NCI-H2107 treated with DMSO at 0.1 percent for 48 hours (cell line): ENCODE data around the gene MYO16.

Source experiments
- DNase-seq: peaks from one replicate; lab custom pipeline; 2025; ENCODE audit not compliant: unreplicated experiment; lab: John Stamatoyannopoulos, UW

Gene MYO16

DNA sequence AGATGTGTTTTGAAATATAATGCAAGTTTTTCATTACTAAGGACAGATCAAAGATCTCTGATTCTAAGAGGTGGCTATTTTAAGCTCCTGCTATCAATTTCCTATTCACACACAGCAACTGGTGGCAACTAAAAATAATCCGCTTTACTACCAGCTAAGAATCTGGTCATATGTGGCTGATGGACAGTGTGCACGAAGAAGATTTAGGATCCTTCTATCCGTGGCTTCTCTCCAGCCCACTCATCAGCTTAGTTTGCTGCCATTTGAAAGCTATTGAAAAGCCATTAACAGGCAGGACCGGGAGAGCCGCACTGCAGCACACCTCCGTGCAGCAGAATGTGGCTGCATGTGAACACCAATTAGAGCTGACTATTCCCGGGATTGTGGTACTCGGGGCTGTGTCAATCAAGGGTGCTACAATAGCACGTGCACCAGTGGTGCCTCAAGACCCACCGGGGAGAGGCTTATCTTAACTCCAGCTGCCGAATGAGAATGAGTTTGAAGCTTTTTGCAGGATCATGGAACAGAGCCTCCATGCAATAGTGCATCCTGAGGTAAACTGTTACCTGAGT is at the start of gene MYO16:
TSS of gene MYO16 (plus strand) at position 431 of the 572 bp plus-strand sequence. CDS start 234 bp downstream, outside the sequence.
- DNase-seq = no peak

DNA sequence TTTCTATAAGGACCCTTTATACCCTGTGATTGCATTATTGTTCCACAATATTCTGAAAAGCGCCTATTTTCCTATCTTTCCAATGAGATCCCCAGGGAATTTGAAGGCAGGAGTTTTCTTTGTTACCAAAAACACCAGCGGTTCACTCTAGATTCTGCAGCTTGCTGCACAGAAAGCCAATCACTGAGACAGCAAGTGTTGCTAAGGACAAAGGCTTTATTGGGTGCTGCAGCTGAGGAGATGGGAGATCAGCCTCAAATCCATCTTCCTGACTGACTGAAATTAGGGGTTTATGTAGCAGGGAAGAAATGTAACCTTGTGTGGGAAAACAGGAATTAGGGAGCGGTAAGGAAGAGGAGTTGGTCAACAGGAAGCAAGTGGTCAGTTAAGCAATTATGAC is 42.6 kb upstream of the MYO16 start:
- no peak for DNase-seq

DNA sequence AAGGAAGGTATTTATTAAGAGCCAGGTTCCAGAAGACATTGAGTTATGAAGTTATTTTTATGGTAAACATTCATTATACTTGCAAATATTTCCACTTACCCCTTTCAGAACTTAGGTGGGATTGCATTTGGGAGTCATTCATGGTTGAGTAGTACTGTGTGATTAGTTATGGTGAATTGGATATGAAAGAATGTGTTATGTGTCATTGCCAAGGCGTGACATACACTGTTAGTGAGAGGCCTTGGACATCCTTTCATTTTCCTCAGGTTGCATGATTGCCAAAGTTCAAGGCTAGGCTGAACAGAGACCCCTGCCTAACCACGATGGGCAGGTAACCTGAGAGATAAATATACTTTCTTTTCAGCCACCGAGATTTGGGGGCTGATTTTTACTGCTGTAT is 40.9 kb upstream of the MYO16 start:
- no peak for DNase-seq

DNA sequence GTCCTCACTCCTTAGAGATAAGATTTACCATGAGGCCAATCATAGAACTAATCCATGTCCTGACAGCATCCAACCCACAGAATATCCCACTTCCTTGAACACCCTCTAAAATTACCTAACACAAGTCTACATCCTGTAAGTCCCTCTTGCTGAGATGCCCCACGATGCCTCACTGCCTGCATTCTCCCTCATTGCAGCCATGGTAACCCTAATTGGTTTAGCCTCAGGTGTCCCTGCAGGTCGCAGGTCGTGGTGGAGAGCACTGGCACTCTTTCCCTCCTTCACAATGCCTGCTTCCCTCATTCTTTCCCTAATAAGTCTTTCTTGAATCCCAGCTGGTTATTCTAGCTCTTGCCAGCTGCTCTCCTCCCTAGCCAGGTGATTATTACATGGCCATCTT is 35.3 kb upstream of the MYO16 start:
- no peak for DNase-seq

DNA sequence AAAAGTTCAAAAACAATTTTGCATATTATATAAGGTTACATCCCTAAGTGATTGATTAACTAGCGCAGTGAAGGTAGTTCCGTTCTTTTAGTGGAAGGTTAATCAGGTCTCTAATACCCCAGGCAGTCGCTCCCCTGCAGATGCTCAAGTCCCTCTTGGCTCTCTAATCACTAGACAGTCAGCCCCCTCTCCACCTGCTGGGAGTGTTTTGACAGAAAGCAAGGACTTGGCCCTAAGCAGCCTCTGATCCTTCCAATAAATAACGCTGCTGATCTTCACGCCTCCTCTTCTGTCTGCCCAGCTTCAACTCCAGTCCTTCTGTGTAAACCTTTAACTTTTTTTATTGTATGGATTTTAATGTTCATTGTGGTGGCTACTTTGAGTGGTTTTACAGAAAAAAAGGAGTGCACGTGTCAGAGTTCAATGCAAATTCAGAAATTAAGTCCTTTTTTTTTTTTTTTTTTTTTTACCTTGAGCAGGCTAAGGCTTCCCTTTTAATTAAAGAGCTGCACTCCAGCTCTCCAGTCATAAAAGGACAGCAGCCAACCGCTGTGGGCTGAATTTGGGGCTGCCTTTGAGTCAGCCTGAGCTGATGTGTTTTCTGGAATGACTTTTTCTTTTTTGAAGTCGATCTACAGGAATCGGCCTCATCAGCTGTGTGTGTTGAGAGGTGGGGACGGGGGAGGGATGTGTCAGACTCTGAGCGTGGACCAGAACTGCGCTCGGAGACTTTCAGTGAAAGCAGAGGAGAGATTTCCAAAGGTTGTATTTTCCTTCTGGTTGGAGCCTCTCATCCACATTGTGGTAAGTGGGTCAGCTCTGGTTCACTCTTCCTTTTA is 33.8 kb upstream of the MYO16 start:
- no peak for DNase-seq

DNA sequence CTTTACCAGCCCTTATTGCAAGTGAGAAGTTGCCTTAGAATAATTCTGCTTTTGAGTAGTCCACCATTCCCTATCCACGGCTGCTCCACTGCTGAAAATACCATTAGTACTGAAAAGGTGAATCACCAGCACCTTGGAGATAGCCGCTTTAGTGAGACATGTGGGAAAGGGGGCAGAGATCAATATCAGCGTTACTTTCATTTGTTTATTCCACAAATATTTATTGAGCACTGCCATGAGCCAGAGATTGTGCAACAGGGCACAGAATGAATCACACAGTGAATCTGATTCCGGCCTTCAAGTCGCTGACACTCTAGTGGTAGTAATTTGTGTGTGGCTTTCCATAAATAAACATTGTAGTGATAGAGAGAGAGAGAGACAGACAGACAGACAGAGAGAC is 31.5 kb upstream of the MYO16 start:
- DNase-seq = no peak

DNA sequence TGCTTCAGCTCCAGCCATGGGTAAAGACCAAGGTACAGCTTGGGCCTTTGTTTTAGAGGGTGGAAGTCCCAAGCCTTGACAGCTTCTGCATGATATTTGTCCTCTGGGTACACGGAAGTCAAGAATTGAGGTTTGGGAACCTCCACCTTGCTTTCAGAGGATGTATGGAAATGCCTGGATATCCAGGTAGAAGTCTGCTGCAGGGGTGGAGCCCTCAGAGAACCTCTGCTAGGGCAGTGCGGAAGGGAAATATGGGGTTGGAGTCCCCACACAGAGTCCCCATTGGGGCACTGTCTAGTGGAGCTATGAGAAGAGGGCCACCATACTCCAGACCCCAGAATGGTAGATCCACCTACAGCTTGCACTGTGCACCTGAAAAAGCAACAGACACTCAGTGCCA is 23.0 kb upstream of the MYO16 start:
- no peak for DNase-seq

DNA sequence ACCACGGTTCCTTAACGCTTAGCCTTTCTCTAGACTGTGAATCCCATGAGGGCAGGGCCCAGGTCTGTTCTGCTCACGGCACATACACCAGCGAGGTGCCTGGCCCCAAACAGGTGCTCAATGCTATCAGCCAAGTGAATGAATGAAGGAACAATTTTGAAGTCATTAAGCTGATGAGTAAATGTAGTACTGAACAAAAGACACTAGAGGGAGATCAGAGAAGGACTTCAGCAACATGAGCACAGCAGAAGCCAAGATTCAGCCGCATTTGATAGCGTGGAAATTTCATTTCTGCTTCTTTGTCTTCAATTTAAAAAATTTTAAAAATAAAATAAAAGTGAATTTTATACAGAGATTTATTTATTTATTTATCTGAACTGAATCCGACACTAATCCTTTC is 20.1 kb upstream of the MYO16 start:
- DNase-seq = no peak

DNA sequence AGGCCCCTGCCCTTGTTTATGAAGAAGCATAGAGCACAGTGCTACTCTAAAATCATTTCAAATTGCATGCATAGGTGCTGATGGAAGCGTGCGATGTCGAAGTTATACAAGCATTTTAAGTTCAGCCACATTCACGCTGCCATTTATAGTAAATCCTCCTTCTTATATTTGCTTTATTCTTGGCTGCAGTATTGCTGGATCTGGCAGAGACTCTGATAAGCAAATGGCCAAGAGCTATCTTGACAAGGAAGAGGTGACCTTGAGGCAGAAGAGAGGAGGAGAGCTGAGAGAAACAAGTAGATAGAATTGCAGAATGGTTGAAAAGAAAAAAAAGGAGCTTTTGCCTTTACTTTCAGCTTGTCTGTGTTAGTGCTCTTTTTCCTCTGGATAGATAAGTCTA is 18.9 kb upstream of the MYO16 start:
- DNase-seq = no peak

DNA sequence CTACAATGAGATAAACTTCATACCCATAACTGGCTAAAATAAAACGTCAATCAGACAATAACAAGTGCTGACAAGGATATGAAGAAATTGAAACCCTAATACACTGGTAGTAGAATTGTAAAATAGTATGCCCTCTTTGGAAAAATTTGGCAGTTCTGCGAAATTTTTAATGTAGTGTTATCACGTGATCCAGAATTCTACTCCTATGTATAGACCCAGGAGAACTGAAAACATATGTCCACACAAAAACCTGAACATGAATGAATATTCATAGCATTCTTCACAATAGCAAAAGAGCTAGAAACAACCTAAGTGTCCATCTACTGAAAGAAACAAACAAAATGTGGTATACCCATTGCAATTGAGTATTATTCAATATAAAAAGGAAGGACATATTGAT is 14.2 kb upstream of the MYO16 start:
- DNase-seq = no peak

DNA sequence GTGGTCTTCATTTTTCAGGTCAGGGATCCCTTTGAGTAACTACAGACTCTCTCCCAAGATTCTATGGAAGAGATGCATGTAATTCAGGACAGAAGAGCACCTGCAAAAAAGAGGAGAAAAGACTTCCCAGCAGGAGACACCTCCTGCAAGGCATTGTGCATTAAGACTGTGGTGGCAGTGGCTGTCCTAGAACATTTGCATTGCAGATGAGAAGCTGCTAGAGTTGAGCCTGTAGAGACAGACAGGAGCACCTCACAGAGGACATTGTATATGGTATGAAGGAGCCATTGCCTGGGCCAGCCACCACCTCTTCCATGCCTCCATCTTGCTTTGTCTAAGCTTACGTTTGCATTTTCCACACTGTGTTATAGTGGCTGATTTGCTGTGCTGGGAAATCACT is 11.2 kb upstream of the MYO16 start:
- no peak for DNase-seq

DNA sequence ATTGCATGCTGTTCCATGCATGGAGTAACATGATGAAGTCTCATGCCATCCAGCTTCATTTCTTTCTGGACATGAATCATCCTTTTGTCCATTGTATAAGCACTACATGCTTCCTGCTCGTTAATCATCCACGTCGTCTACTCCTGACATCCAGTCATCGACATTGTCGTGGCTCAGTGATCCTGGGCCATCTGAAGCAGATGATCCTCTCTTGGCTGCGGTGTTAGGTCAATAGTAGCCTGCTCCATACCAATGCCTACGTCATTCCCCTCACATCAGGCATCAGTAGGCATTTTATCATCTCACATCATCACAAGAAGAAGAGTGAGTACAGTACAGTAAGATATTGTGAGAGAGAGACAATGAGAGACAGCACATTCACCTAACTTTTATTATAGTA is 7.9 kb upstream of the MYO16 start:
- DNase-seq = no peak

DNA sequence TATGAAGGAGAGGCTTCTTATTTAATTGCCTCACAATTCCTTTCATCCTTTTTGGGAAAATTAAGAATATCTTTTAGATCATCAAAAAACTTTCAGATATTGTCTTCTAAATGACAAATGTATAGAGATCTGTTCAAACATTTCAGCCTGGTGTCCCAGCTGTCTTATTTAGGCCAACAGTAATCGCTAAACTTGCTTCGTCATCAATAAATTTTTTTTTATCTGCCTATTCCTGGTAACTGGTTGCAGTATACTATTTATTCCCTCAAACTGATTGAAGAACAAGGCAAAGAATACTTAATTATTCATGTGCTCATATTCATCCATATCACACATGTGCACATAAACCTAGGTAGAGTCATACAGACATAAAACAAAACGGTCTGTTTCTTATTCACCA is 5.3 kb upstream of the MYO16 start:
- no peak for DNase-seq

DNA sequence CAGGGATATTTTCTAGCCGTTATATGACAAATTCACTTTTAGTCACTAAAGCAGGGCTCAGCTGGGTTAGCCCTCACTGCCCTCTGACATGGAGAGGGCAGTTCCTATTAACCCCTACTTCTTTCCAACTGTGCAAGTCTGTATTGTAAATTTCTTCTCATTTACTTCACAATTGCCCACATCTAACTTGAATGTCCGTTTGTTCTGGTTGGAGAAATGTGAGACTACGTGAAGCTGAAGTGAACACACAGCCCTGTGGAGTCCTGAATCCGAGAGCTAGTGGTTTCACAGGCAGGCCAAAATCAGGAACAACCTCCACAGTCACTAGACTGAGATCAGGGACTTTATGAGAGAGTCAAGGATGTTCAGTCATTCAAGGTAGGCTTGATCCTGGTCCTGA is 4.4 kb upstream of the MYO16 start:
- DNase-seq = no peak

DNA sequence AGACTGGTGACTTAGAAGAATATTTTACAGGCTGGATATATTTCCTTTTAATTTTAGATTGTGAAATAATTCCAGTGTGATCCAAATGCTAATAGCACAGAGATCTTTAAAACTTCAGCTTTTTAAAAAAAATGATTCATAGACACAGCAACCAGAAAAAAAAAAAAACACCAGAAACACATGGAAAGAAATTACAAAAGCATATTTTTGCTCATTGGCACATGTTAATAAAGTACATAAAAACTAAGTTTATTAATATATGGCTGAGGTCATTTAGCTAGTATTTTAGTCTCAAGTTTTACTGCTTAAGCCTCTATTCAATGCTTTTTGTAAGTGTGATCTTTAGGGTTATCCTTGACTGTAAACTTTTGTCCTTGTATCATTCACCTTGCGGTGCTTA is 577 bp downstream of the MYO16 start:
- DNase-seq = no peak

DNA sequence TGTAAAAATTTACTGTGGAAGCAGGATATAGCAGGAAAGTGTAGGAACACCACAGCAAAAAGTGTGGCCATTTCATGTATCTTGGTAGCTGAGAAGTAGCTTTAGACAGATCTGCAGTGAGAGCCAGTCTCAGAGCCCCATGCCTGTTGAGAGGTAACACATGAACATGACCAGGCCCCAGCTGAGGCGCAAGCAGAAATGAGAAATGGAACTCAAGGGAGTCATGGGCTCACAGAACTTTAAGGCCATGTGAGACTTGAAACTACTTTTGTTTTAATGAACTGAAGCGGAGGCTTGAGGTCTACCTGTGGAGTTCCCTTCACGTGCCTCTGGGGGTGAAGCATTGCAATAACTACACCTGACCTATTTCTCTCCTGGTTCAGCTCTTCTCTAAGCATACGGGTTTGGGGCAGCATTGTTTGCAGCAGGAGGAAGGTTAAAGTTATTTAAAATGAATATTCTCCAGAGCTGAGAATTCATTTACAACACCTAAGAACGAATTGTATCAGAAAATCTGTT is 3.3 kb downstream of the MYO16 start:
- DNase-seq = no peak

DNA sequence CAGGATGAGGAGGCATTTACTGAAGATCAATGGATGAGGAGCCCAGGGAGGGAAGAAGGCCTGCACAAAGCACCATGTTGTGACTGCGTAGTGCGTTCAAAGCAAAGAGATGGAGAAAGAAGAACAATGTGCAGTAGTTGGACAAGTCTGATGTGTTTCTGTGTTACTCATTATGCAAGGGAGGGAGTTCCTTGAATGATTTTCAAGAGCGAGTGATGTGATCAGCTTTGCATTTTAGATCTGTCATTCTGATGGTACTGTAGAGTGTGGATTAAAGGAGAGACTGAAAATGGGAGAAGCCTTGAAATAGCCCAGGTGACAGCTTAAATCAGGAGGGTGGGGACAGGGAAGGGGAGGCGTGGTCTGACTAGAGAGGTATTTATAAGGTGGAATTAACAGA is 9.5 kb downstream of the MYO16 start:
- DNase-seq = no peak

DNA sequence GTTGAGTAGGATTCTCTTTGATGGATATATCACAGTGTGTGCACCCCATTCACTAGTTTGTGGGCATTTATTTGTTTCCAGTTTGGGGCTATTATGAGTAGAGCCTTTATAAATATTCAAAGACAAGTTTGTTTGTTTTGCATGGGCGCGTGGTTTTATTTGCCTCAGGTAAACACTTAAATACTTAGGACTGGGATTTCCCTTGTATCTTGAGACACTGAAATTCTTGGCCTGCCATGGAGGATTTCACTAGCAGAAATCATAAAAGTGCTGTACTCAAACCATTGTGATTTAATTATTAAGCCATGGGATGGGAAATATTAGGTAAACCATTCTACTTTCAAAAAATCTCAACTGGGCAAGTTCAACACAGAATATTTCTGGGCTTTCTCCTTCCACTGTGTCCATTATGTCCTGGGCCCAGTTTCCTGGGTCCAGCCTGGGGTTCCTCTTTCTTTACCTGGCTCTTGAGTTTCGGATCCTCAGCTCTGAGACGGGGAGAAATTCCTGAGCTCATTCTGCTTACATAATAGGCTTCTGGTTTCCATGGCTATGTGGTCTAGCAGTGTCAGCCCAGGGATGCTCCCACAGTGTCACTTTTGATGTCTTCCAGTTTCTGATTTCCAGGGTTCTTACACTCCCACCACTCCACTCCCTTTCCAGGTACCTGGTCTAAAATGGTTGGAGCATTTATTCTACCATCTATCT is 14.4 kb downstream of the MYO16 start:
- DNase-seq = no peak

DNA sequence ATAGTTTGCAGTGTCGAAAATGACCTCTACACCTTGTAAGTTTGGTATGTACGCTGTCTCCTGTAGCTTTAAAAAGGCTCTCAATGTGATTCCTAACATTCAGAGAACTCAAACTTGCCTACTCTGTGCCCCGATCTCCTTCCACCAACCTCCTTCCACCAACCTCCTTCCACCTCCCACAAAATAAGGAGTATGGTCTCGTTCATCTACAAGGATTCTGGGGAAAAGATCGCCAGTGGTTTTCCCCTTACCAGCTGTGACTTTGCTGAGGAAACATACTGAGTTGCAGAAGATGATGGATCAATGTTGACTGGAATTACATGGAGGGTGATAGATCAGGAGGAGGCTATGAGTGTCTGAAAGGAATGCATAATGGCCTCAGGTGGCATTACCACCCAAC is 16.0 kb downstream of the MYO16 start:
- DNase-seq = no peak

DNA sequence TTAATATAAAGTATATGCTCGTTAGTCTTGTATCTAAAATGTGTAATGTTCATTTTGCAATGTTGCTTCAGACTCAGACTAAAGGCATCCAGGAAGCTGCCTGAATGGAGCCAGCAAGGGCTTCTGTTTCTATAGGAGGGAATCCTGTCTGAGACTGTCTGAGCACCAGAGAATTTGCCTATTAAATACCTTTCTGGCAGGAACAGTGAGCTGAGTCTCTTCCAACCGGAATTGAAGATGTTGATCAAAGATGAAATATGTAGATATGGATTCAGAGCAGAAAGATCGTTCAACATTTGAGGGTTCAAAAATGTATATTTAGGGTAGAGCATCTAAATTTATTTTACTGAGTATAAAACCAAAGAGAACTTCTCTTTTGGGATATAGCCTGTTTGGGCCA is 20.9 kb downstream of the MYO16 start:
- DNase-seq = no peak

DNA sequence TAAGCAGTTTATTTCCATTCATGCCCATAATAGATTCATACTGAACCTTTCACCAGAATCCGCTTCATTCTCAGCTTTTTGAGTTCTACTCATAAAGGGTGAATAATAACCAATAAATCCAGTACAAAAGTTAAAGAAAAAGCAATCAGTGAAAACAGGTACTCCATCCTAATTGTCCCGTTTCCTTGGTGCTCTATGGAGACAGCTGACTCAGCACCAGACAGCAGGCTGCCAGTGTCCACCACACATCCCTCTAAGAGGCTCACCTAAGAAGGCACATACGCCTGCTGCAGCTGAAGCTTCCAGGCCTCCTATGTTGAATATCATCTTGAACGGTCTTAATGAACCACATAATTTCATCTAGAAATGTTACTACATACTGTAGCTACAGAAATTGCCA is 27.3 kb downstream of the MYO16 start:
- no peak for DNase-seq

DNA sequence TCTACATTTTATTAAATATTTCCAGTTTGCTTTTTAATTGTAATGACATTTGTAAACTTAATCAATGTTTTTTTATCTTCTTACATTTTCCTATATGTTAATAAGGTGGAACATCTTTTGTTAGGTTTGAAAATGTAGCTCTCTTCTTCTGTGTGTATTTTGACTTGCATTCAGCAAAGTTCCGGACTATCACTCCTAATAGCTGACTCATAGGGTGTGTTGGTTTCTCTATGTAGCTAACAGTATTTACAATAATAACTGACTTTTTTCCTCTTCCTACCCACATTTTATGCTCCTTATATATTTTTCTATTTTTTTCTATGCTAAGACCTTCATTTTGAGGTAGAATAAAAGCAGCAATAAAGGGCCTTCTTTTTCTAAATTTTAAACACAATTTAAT is 28.1 kb downstream of the MYO16 start:
- no peak for DNase-seq
